ENCODE measurements around the gene TRIM2. TPM values are rescaled to one million over a fixed set of nuclear protein-coding genes. Genes with fewer than 3 reads are reported as not detected.

TRIM2 gene
- total RNA-seq, 4 donors from 2014 or later = 25.9 to 121 (median 45.6) TPM

- Histone ChIP-seq H3K9me3 (no peaks in the 10 kb centered on the region), H3K36me3 (no peaks in the 10 kb centered on the region), H3K27me3 (no peaks in the 10 kb centered on the region), H3K4me3 (no peak overlapping the region), H3K27ac (no peak overlapping the region), H3K4me1 (no peaks in the 10 kb centered on the region)
- no peak for DNase-seq
- intact Hi-C loops (cut with DNase I; ENCODE audit: low total_unique reads) = no loop called here
- no peak for TF ChIP-seq POLR2A (IDR thresholded peaks at IDR 0.05)
- no peak for TF ChIP-seq CTCF (IDR thresholded peaks at IDR 0.05)
These were observed 54.5 kb downstream of the TRIM2 start for GRCh38 chr4:153258750-153259149.

DNA sequence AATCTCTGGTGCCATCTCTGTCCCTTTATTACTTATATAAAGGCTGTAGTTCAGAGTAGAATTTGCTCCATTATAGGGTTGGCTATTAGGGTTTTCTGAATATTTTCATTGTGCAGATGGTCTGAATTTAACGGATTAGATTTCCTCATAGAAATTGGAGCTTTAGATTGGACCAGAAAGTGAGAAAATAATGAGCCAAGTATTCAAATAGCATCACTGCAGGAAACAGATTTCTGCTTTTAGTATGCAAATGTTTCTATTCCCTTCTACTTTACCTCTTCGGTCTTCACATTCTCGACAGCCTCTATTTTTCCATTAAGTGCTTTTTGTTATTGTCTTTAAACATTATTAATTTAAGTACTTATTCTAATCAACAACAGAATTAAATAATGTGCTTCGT lies 55.4 kb downstream of the TRIM2 start:
- H3K4me1 ChIP-seq = no peaks in the 10 kb centered on the region
- TF ChIP-seq CTCF (IDR thresholded peaks at IDR 0.05) (no peak), POLR2A (IDR thresholded peaks at IDR 0.05) (no peak)
- H3K9me3 ChIP-seq = no peaks in the 10 kb centered on the region
- H3K36me3 ChIP-seq = no peaks in the 10 kb centered on the region
- peak overlapping the region; percentile 32 to 41 for H3K27ac ChIP-seq
- no peaks in the 10 kb centered on the region for H3K27me3 ChIP-seq
- H3K4me3 ChIP-seq = no peak overlapping the region
- intact Hi-C loops (cut with DNase I; ENCODE audit: low total_unique reads) = no loop called here
- no peak for DNase-seq

- Histone ChIP-seq H3K4me1 (no peaks in the 10 kb centered on the region), H3K27ac (peak overlapping the region; percentile 32 to 41), H3K36me3 (no peaks in the 10 kb centered on the region), H3K27me3 (no peaks in the 10 kb centered on the region), H3K9me3 (no peaks in the 10 kb centered on the region), H3K4me3 (no peak overlapping the region)
- TF ChIP-seq CTCF (IDR thresholded peaks at IDR 0.05) = no peak
- no peak for TF ChIP-seq POLR2A (IDR thresholded peaks at IDR 0.05)
- DNase-seq = no peak
- intact Hi-C loops (cut with DNase I; ENCODE audit: low total_unique reads) = no loop called here
These were observed 55.9 kb downstream of the TRIM2 start for GRCh38 chr4:153260132-153260531.

DNA sequence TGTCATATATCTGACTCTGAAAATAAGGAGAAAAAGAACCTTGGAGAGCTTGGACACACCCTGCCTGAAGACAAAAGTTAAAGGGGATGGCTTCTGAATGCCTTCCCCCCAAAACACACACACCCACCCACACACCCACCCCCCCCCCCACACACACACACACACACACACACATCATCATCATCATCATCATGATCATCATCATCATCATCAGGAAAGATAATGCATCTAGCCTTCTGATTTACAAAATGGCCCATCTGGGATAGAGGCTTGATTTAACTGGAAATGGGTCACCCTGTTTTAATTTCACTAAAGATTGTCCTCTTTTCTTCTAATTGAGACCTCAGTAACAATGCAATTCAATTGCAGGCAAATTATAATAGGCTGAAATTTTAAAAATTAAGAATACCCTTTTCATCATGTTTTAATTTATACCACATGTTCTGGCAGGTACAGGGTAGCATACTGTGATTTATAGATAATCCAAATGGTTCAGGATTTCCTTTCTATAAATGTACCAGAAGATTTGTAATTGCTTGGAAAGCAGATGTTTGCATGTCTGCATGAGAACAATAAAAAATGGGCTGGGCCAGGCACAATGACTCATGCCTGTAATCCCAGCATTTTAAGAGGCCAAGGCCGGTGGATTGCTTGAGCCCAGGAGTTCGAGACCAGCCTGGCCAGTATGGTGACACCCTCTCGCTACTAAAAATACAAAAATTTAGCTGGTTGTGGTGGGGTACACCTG lies 56.5 kb downstream of the TRIM2 start:
- Histone ChIP-seq H3K4me1 (no peaks in the 10 kb centered on the region), H3K4me3 (no peak overlapping the region), H3K9me3 (no peaks in the 10 kb centered on the region), H3K27me3 (no peaks in the 10 kb centered on the region), H3K36me3 (no peaks in the 10 kb centered on the region), H3K27ac (peak overlapping the region; percentile 32 to 41)
- TF ChIP-seq POLR2A (IDR thresholded peaks at IDR 0.05) (no peak), CTCF (IDR thresholded peaks at IDR 0.05) (no peak)
- intact Hi-C loops (cut with DNase I; ENCODE audit: low total_unique reads) = no loop called here
- DNase-seq = peak; percentile 32 to 41

GRCh38 chr4:153261461-153261860 lies 57.2 kb downstream of the TRIM2 start:
- Histone ChIP-seq H3K4me1 (no peaks in the 10 kb centered on the region), H3K27me3 (no peaks in the 10 kb centered on the region), H3K27ac (peak overlapping the region in 1 of 2 donors; percentile 28), H3K4me3 (no peak overlapping the region), H3K36me3 (no peaks in the 10 kb centered on the region), H3K9me3 (no peaks in the 10 kb centered on the region)
- DNase-seq = no peak
- intact Hi-C loops (cut with DNase I; ENCODE audit: low total_unique reads) = no loop called here
- TF ChIP-seq CTCF (IDR thresholded peaks at IDR 0.05) (no peak), POLR2A (IDR thresholded peaks at IDR 0.05) (no peak)

All from uterus (tissue), 4 donors.